Peyer's patch (tissue), 4 donors: ENCODE results near the gene ATP5PB. TPM values are rescaled to one million over a fixed set of nuclear protein-coding genes. Genes with fewer than 3 reads are reported as not detected.

Source experiments
- DNase-seq, 3 donors: peaks; one replicate each; pipeline ENCODE4 v3.0.0-alpha.2; 2017 to 2019
- H3K27ac ChIP-seq, 4 donors: fragments of 200-600 bp; sonication (generic); one replicate each; pipeline ENCODE4 v1.5.1; 2016 to 2019
- H3K27me3 ChIP-seq, 2 donors: fragments of 200-600 bp; sonication (generic); one replicate each; pipeline ENCODE4 v1.5.1; 2019
- H3K36me3 ChIP-seq, 3 donors: fragments of 200-600 bp; sonication (generic); one replicate each; pipeline ENCODE4 v1.5.1; 2016 to 2019
- H3K4me1 ChIP-seq, 4 donors: fragments of 200-600 bp; sonication (generic); one replicate each; pipeline ENCODE4 v1.5.1; 2016 to 2019
- H3K4me3 ChIP-seq, 4 donors: fragments of 200-600 bp; sonication (generic); 1 replicate in 3 of 4; 2 replicates in 1 of 4; pipeline ENCODE4 v1.5.1; 2016 to 2019; ENCODE audit warnings: mild to moderate bottlenecking in 1 of 4
- H3K9me3 ChIP-seq, 4 donors: fragments of 200-600 bp; sonication (generic); one replicate each; pipeline ENCODE4 v1.5.1; 2016 to 2019; ENCODE audit warnings: mild to moderate bottlenecking in 1 of 4
- POLR2A ChIP-seq, 2 donors: fragments of 450-650 bp; IDR thresholded peaks; one replicate each; pipeline ENCODE4 v1.5.1; 2017; ENCODE audit warnings: antibody characterized with exemption in 2 of 2, mild to moderate bottlenecking in 2 of 2, moderate library complexity in 2 of 2
- total RNA-seq, 4 donors: library from RNA; depleted of rRNA; stranded (reverse); fragments of >200 nt; gene quantifications; one replicate each; pipeline ENCODE4 v1.1.0, GENCODE V29; 2016
- TF ChIP-seq, protein P1 (sequence below), 6 experiments: fragments of 450-650 bp in 4 of 6; fragments of 200-600 bp in 2 of 6; sonication (generic) in 1 of 6; IDR thresholded peaks; one replicate each; pipeline ENCODE4 v1.5.1; 2017 to 2019; ENCODE audit warnings: antibody characterized with exemption in 6 of 6, mild to moderate bottlenecking in 3 of 6, moderate library complexity in 1 of 6

ATP5PB gene
- total RNA-seq, 4 donors from 2014 or later: 86.6 to 271 (median 136) TPM

DNA sequence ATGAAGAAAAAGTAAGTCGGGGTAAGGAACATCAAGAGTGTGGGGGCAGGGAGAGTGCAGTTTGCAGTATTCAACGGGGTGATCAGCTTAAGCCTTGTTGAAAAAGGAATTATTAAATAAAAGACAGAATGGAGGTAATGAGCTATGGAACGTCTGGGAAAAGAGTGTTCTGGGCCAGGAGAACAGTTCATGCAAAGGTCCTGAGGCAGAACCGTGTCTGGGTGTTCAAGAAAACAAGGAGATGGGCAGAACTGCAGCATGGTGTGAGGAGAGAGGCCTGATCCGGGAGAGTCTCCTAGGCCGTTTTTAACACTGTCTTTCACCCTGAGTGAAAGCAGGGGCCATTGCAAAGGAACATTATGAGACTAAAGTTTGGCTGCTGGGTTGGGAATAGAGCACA lies 42.0 kb upstream of the ATP5PB start:
- no peak for DNase-seq
- peak overlapping the region in 1 of 4 donors; percentile 62 for H3K27ac ChIP-seq
- peaks cover 0 to 5% (median 2%) of the 10 kb centered on the region in 4 donors for H3K4me1 ChIP-seq
- TF ChIP-seq, protein P1, sequence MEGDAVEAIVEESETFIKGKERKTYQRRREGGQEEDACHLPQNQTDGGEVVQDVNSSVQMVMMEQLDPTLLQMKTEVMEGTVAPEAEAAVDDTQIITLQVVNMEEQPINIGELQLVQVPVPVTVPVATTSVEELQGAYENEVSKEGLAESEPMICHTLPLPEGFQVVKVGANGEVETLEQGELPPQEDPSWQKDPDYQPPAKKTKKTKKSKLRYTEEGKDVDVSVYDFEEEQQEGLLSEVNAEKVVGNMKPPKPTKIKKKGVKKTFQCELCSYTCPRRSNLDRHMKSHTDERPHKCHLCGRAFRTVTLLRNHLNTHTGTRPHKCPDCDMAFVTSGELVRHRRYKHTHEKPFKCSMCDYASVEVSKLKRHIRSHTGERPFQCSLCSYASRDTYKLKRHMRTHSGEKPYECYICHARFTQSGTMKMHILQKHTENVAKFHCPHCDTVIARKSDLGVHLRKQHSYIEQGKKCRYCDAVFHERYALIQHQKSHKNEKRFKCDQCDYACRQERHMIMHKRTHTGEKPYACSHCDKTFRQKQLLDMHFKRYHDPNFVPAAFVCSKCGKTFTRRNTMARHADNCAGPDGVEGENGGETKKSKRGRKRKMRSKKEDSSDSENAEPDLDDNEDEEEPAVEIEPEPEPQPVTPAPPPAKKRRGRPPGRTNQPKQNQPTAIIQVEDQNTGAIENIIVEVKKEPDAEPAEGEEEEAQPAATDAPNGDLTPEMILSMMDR (IDR thresholded peaks at IDR 0.05): no peak
- TF ChIP-seq POLR2A (IDR thresholded peaks at IDR 0.05): no peak
- no peaks in the 10 kb centered on the region for H3K36me3 ChIP-seq
- no peak overlapping the region for H3K4me3 ChIP-seq
- no peaks in the 10 kb centered on the region for H3K9me3 ChIP-seq
- H3K27me3 ChIP-seq: no peaks in the 10 kb centered on the region

DNA sequence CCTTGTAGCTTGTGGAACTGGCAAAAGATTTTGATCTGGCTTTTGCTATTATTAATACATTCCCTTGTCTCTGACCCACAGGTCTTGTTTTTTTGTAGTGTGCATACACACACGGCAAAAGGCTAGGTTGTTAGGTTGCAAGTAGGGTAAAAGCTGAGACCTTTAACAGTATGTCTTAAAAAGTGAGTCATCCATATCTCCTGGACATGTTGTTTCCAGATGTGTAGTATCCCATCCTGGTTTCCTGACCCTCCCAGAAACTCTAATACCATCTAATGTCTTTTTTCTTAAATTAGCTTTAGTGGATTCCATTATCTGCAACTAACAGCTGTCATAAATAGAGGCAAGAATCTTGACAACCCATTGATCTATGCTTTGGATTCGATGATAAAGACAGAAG lies 36.4 kb upstream of the ATP5PB start:
- no peaks in the 10 kb centered on the region for H3K27me3 ChIP-seq
- no peak for TF ChIP-seq POLR2A (IDR thresholded peaks at IDR 0.05)
- TF ChIP-seq, protein P1 (IDR thresholded peaks at IDR 0.05): no peak
- no peak for DNase-seq
- H3K4me3 ChIP-seq: no peak overlapping the region
- H3K4me1 ChIP-seq: no peaks in the 10 kb centered on the region
- H3K9me3 ChIP-seq: no peaks in the 10 kb centered on the region
- H3K36me3 ChIP-seq: no peaks in the 10 kb centered on the region
- H3K27ac ChIP-seq: no peak overlapping the region

DNA sequence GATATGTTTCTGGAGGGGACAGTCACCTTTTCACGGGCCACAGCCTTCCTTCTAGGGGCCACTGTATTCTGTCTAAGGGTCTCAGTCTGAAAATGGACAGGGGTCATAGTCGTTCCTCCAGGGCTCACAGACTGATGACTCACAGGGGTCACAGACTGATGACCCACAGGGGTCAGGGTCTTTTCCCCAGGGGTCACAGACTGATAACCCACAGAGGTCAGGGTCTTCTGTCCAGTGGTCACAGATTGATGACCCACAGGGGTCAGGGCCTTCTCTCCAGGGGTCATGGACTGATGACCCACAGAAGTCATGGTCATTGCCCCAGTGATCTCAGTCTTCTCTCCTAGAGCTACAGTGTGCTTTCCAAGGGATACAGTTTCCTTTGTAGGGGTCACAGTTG lies 34.5 kb upstream of the ATP5PB start:
- no peaks in the 10 kb centered on the region for H3K27me3 ChIP-seq
- TF ChIP-seq POLR2A (IDR thresholded peaks at IDR 0.05): no peak
- TF ChIP-seq, protein P1 (IDR thresholded peaks at IDR 0.05): no peak

DNA sequence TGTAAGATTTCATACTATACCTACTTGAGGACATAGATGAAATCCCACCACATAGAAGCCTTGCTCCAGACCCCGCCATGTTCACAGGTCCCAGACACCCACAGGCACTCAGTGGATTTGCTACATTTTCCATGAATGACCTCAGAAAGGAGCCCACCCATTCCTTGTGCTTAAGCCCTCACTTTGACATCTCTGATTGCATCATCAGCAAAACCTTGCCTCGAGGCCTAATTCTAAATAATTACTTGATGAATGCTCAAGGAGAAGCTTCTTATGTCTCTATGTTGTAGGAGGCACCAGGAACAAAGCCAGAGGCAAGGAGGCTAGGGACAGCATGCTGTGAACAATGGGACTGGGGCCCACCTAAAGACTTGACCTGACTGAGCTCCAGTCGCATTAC lies 33.8 kb upstream of the ATP5PB start:
- H3K9me3 ChIP-seq: no peaks in the 10 kb centered on the region
- DNase-seq: no peak
- H3K27me3 ChIP-seq: no peaks in the 10 kb centered on the region
- no peak overlapping the region for H3K4me3 ChIP-seq
- no peak overlapping the region for H3K27ac ChIP-seq
- no peaks in the 10 kb centered on the region for H3K36me3 ChIP-seq
- H3K4me1 ChIP-seq: no peaks in the 10 kb centered on the region
- TF ChIP-seq, protein P1 (IDR thresholded peaks at IDR 0.05): no peak
- TF ChIP-seq POLR2A (IDR thresholded peaks at IDR 0.05): no peak

More for the DNA sequence above, 34.5 kb upstream of the ATP5PB start:
- no peaks in the 10 kb centered on the region for H3K36me3 ChIP-seq
- no peaks in the 10 kb centered on the region for H3K4me1 ChIP-seq
- DNase-seq: no peak
- H3K4me3 ChIP-seq: no peak overlapping the region
- no peaks in the 10 kb centered on the region for H3K9me3 ChIP-seq
- H3K27ac ChIP-seq: no peak overlapping the region

DNA sequence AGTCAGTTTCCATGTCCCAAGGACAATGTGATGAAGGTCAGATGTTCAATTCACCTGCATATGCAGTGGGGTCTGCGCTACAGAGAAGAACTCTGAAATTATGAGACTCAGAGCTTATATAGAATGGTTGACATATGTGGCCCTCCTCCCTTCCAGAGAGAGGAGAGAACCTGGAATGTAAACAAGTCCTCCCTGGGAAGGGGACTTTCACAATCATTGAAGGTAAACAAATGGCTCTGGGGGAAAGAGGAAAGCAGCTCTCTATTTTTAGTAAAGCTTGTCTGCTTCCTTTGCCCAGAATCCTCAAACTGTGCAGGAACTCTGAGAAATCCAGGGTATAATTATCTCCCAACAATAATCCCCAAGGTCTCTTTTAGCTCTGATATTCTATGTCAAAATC lies 31.5 kb upstream of the ATP5PB start:
- Histone ChIP-seq H3K27me3 (no peaks in the 10 kb centered on the region), H3K9me3 (no peaks in the 10 kb centered on the region), H3K4me1 (no peaks in the 10 kb centered on the region), H3K36me3 (no peaks in the 10 kb centered on the region), H3K4me3 (no peak overlapping the region), H3K27ac (no peak overlapping the region)
- TF ChIP-seq, protein P1 (IDR thresholded peaks at IDR 0.05): no peak
- no peak for TF ChIP-seq POLR2A (IDR thresholded peaks at IDR 0.05)
- no peak for DNase-seq

DNA sequence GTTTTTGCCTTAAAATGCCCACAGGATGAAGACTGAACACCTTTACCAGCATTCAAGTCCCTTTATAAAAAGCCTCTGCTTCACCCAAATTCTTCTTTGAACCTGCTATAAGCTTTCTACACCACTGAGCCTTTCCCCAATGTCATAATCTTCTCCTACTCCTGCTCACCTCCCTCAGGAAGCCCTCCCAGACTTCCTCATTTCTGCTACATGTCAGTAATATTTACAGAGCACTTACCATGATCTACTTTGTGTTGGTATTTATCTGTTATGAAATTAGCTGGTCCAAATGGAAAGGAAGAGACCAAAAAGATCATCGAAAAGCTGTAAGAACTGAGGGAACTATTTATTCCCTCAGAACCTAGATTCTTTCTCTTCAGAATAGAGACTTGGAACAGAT lies 30.2 kb upstream of the ATP5PB start:
- no peak for DNase-seq
- H3K4me1 ChIP-seq: no peaks in the 10 kb centered on the region
- no peaks in the 10 kb centered on the region for H3K36me3 ChIP-seq
- H3K9me3 ChIP-seq: no peaks in the 10 kb centered on the region
- no peak overlapping the region for H3K27ac ChIP-seq
- TF ChIP-seq POLR2A (IDR thresholded peaks at IDR 0.05): no peak
- TF ChIP-seq, protein P1 (IDR thresholded peaks at IDR 0.05): no peak
- H3K27me3 ChIP-seq: no peaks in the 10 kb centered on the region
- H3K4me3 ChIP-seq: no peak overlapping the region
